ENCODE measurements around the gene SDK1.

The SDK1 gene

GRCh38 chr7:3835109-3835508, 534.1 kb downstream of the SDK1 start:
- DNase-seq, result no peak

DNA sequence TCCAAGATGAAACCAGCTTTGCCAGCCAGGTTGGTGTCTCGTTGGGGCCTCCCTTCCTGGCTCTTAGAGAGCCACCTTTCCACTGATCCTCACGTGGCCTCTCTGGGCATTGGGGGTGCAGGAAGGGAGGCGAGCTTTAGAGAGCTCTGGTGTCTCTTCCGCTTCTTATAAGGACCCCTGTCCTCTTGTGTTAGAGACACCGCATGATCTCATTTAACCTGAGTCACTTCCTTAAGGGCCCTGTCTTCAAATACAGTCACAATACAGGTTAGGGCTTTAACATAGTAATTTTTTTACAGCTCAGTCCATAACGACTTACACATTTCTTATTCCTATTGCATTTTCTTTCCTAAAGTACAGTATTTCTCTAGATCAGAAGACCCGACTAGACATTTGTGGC, 535.8 kb downstream of the SDK1 start:
- DNase-seq, result no peak

GRCh38 chr7:3844540-3845151, 543.6 kb downstream of the SDK1 start:
- no peak for DNase-seq

DNA sequence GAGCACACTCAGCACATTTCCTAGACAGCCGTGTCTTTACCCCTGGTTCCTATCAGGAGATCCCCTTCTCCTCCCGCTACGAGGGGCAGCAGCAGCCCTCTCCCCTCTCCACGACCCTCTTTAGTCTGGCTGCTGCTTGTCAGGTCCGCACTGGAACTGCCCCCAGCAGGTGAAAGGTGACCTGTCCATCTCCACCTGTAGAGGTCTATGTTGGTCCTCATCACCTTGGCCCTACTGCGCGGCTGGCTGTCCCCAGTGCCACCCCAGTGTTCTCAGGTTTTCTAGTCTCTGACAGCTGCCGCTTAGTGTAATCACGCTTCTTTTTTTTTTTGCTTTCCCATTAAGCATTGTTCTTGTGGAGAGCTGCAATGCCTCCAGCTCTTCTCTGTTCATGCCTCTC, 545.7 kb downstream of the SDK1 start:
- no peak for DNase-seq

DNA sequence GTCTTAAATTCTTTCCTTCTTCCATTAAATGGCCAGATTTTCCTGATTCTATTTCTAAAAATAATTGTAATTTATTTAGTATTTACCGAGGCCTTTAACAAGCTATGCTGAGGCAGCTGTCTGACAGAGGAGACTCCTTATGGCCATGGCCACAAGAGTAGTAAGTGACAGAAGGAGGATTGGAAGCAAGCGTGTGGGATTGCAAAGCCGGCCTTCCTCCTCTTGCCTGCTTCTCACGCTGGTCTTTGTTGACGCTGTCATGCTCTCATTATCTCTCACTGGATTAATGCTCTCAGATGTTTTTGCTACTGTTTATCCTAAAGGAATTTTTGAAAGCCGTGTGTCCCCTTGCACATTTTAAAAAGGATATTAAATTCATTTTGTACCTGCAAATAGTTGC, 546.3 kb downstream of the SDK1 start:
- no peak for DNase-seq

DNA sequence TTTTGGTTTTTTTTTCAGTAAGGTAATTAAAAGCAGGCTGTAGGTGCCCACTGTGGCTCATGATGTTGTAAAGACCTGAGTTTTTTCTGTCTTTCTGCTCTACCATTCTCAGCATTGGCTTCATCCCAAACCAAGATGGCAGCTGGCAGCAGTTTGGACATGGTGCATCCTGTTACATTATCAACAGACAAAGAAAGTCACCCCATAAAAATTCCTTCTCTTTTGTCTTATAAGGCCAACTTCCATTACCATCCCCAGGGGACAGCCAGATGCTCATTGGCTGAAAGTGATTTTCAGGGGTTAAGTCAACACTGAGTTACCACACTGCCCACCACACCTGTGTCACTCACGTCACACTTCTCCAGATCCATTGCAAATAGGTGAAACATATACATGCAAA, 558.4 kb downstream of the SDK1 start:
- no peak for DNase-seq

- DNase-seq, result no peak
Observed at GRCh38 chr7:3860932-3861331, 559.9 kb downstream of the SDK1 start.

DNA sequence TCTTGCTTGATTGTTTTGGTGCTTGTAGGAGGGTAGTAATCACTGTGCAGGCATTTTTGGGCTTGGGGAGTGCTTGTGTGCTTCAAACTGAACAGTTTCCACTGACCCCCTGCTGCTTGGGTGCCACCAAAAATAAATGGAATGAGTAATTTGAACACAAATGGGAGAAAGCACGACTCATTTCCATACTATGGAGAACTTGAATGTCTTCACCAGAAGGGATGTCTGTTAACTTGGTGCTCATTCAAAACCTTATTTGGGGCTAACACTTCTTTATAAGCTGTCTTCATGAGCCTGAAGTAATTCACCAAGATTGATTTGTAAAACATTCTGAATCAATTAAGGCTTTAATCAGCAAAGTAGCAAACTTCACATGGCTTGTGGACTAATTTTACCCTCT, 560.3 kb downstream of the SDK1 start:
- no peak for DNase-seq

DNA sequence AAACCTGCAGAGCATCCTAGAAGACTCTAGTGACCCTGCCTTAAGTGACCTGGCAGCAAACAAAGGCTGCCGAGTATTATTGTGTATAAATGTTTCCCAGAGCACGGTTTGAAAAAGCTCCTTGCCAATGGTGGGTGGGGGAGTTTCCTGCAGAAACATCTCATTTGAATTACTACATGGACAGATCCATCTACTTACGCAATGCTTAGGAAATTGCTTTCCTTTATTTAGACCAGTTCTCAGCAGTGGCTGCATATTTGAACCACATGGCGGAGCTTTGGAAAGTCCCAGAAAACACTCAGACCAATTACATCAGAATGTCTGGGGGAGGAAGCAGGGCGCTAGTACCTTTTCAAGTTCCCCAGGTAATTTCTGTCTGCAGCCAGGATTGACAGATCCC, 560.9 kb downstream of the SDK1 start:
- peak; percentile 72 for DNase-seq

- DNase-seq, result no peak
Observed at GRCh38 chr7:3862774-3863173, 561.7 kb downstream of the SDK1 start.

- DNase-seq, result no peak
Observed at GRCh38 chr7:3866277-3866676, 565.2 kb downstream of the SDK1 start.

DNA sequence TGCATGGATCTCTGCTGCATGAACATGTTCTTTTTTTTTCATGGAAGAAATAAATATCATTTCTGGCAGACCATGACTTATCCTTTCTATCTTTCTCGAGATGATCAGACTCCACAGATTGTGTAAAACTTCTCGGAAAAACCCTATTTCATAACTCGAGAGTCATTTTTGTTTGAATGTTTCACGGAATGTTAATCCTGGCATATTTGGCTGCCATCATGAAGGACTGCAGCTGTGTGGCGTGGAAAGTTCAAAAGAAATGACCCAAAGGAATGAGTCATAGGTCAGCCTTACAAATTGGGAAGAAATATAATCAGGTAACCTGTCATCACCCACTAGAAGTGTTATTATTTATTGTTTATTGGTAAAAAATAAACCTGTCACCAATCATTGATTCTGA, 566.8 kb downstream of the SDK1 start:
- no peak for DNase-seq

GRCh38 chr7:3879355-3880075, 578.5 kb downstream of the SDK1 start:
- no peak for DNase-seq

GRCh38 chr7:3880228-3880987, 579.4 kb downstream of the SDK1 start:
- no peak for DNase-seq

DNA sequence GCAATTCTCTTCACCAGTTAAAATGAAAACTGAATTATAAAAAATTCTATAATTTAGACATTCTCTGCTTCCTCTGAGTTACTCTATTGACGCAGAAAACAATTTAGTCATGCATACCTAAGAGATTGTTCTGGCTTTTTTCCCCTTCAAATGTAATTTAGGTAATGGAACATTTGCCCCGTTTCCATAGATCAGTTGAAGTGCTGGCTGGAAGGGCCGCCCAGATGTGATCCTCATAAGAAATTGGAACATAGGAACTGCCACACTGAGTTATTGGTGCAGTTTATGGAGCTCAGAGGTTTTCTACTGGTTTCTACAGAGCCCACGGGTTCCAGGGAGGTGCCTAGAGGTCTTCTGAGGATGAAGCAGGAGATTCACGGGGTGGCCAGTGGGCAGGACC, 581.7 kb downstream of the SDK1 start:
- no peak for DNase-seq

- no peak for DNase-seq
Observed at GRCh38 chr7:3884543-3884942, 583.5 kb downstream of the SDK1 start.

- no peak for DNase-seq
Observed at GRCh38 chr7:3887096-3887690, 586.1 kb downstream of the SDK1 start.

GRCh38 chr7:3888096-3888495, 587.0 kb downstream of the SDK1 start:
- DNase-seq, result no peak

GRCh38 chr7:3892157-3892556, 591.1 kb downstream of the SDK1 start:
- peak; percentile 71 for DNase-seq

DNA sequence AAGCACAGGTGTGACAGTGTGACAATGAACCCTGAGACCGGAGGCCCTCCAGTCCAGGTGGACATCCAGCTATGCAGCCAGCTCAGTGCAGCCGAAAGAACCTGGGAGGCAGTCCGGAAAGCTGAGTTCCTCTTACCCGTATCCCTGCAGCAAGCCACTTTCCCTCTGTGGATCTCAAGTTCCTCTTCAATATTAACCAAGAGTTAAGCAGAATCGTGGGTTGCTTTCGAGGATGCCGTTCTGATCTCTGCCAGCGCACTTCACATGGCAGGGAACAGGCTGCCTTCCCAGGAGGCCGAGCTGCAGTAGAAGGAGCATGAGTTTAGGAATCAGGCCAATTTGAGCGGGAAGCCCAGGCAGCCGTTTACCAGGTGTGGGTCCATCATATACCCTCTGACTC, 591.6 kb downstream of the SDK1 start:
- DNase-seq, result no peak

- no peak for DNase-seq
Observed at GRCh38 chr7:3893151-3893788, 592.2 kb downstream of the SDK1 start.

DNA sequence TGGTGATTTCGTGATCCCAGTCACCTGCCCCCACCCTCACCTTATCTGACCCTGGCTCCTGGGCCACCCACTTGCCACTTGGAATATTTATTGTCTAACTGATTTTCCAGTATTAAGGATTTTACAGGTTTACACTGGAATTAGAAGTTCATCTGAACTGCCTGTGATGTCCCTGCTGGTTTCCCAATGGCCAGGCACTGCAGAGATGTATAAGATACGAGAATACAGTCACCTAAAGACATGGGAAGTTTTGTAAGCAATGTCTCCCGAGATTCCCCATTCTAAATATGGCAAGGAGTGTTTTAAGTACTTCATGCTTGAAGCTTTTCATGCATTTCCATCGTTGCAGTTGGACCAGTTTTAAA, 592.7 kb downstream of the SDK1 start:
- DNase-seq, result no peak

DNA sequence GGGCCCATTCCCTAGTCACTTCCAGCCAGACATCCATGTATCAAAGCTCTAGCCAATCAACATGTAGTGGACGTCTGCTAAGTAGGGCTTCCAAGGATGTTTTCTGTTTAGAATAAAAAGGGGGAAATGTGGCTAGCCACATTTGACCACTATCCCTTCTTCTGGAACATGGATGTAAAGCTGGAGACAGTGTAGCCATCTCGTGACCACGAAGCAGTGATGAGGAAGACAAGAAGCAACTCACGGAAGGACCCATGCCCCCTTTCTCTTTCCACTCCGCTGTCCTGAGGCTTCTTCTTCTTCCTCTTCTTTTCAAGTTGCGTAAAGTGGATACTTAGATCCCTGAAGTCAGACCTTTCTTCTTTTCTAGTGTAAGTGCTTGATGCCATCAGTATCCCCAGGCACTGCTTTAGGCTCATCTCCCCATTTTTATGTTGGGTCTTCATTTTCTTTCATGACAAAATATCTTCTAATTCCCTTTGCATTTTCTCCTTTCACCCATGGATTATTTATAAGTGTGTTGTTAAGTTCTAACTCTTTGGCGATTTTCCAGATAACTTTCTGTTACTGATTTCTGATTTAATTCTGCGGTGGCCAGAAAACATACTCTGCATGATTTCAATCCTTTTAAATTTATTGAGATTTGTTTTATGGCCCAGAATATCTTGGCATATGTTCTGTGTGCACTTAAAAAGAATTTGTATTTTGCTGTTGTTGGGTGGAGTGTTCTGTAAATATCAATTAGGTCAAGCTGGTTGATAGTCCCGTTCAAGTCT, 594.5 kb downstream of the SDK1 start:
- no peak for DNase-seq

Measured in right hindlimb (tissue), 1 donor.